Neuron (in vitro differentiated cells): Measurements from ENCODE around the gene HLA-DRA.
"Not testable (repeated sequence)": the region's sequence is repeated elsewhere in the genome, so short reads cannot be mapped to it uniquely, and the experiment has no call there.

Source experiments
- H2AFZ ChIP-seq: one replicate; pipeline ENCODE4 v1.6.1; 2013; ENCODE audit warnings: low read depth, mild to moderate bottlenecking, inconsistent platforms, low read length, moderate library complexity
- H3K27me3 ChIP-seq: one replicate; pipeline ENCODE4 v1.6.1; 2013; ENCODE audit warnings: low read length; ENCODE audit not compliant: insufficient read depth
- H3K36me3 ChIP-seq: one replicate; pipeline ENCODE4 v1.6.1; 2013; ENCODE audit warnings: low read length; ENCODE audit not compliant: insufficient read depth
- H3K4me1 ChIP-seq: one replicate; pipeline ENCODE4 v1.6.1; 2013; ENCODE audit warnings: low read length; ENCODE audit not compliant: insufficient read depth
- H3K4me3 ChIP-seq: 2 replicates; pipeline ENCODE4 v1.5.1; 2013; ENCODE audit warnings: mild to moderate bottlenecking, low read length, moderate library complexity
- H3K9me3 ChIP-seq: one replicate; pipeline ENCODE4 v1.6.1; 2013; ENCODE audit warnings: low read length

HLA-DRA gene

DNA sequence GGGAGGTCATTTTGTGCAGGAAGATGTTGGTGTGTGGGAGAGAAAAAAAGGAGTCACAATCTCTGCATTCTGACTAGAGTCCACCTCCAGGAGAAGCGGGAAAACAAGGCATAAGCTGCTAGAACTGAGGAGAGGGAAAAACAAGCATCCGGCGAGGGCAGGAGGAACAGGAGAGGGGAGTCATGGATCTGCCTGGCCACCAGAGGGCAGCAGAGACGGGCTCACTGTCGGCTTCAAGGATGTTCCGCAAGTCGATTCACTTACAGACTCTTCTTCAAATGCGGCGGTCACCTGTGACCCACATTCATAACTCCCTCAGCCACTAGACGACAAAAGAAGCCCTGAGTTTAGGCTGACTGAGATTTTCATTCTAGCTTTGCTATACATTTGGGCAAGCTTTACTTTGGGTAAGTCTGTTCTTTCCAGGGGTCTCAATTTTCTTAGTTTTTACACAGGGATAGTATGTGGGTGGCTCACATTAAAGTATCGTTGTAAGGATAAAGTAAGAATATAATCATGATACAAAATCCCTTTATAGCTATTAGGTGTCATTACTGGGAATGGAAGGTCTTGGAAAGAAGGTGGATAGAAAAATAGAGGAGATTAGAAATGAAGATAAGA is 26.1 kb upstream of the HLA-DRA start:
- H2AFZ ChIP-seq: no peak overlapping the region
- no peaks in the 10 kb centered on the region for H3K36me3 ChIP-seq
- H3K4me3 ChIP-seq: no peak overlapping the region
- no peaks in the 10 kb centered on the region for H3K9me3 ChIP-seq
- no peaks in the 10 kb centered on the region for H3K4me1 ChIP-seq
- peaks cover 6% of the 10 kb centered on the region for H3K27me3 ChIP-seq

DNA sequence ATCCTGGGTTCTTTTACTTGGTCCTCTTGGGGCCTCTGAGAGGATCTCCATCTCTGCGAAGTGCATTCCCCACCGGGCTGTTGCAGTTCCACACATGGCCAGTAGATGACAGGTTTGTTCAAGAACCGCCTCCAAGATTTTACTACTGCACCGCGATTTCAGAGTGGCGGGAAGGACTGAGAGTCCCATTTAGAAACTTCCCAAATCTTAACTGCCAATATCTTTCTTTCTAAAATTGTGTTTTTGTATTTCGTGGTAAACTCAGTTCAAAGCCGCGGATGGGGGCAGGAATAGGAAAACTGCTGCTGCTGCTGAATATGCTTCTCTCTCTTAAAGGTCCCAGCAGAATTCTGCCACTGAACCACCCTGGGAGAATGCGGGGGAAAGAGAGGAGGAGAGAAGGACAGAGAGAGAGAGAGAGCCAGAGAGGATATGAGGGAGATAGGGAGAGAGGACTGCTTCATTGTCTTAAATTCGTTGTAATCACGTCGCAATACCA is 24.1 kb upstream of the HLA-DRA start:
- Histone ChIP-seq H3K27me3 (peaks cover 6% of the 10 kb centered on the region), H3K9me3 (no peaks in the 10 kb centered on the region), H3K36me3 (no peaks in the 10 kb centered on the region), H2AFZ (no peak overlapping the region), H3K4me3 (no peak overlapping the region), H3K4me1 (no peaks in the 10 kb centered on the region)

GRCh38 chr6:32416036-32416435 is 23.7 kb upstream of the HLA-DRA start:
- no peaks in the 10 kb centered on the region for H3K36me3 ChIP-seq
- no peaks in the 10 kb centered on the region for H3K4me1 ChIP-seq
- H3K9me3 ChIP-seq: no peaks in the 10 kb centered on the region
- H3K27me3 ChIP-seq: peaks cover 6% of the 10 kb centered on the region
- H2AFZ ChIP-seq: no peak overlapping the region
- H3K4me3 ChIP-seq: no peak overlapping the region

DNA sequence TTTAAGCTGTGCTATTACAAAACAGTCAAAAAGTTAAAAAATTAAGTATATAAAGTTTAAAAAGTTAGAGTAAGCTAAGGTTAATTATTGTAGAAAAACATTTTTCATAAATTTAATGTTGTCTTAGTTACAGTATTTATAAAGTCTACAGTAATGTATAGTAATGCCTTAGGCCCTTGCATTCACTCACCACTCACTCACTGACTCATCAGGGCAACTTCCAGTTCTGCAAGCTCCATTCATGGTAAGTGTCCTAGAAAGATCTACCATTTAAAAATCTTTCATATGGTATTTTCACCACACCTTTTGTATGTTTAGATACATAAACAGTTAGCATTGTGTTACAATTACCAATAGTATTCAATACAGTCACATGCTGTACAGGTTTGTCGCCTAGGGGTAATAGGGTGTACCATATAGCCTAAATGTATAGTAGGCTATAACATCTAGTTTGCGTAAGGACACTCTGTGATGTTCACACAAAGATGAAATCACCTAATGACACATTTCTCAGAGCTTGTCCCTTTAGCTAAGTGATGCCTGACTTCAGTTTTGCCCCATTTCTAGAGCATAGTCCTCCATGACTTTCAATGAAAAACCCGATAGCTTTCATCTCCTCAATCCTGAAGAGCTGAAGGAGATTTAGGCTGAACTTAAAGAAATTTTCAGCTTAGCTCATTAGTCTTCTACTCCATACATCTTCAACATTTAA is 14.9 kb upstream of the HLA-DRA start:
- Histone ChIP-seq H3K36me3 (no peaks in the 10 kb centered on the region), H3K9me3 (no peaks in the 10 kb centered on the region), H3K27me3 (no peaks in the 10 kb centered on the region), H2AFZ (no peak overlapping the region), H3K4me3 (no peak overlapping the region), H3K4me1 (no peaks in the 10 kb centered on the region)

GRCh38 chr6:32426338-32426737 is 13.3 kb upstream of the HLA-DRA start:
- Histone ChIP-seq H3K36me3 (no peaks in the 10 kb centered on the region), H3K4me3 (no peak overlapping the region), H3K9me3 (no peaks in the 10 kb centered on the region), H3K27me3 (no peaks in the 10 kb centered on the region), H2AFZ (no peak overlapping the region), H3K4me1 (no peaks in the 10 kb centered on the region)

DNA sequence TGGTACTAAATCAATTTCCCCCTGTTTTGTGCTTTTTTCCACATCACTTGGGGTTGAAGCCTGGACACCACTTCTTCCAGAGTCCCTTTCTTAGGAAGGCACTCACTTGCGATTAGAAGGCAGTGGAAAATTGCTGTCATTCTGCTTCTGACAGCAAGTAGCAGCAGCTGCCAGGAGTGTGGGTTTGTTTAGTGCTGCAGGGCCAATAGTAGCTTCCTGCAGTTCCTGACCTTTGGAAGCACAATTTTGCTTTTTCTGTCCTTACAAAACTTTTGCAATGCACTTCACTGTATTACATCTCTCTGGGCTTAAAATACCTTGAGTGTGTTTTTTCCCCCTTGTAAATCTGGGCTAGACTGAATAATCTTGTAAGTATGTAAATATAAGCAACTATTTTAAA is 12.5 kb upstream of the HLA-DRA start:
- Histone ChIP-seq H3K4me3 (no peak overlapping the region), H3K36me3 (no peaks in the 10 kb centered on the region), H3K9me3 (no peaks in the 10 kb centered on the region), H2AFZ (no peak overlapping the region), H3K4me1 (no peaks in the 10 kb centered on the region), H3K27me3 (no peaks in the 10 kb centered on the region)

DNA sequence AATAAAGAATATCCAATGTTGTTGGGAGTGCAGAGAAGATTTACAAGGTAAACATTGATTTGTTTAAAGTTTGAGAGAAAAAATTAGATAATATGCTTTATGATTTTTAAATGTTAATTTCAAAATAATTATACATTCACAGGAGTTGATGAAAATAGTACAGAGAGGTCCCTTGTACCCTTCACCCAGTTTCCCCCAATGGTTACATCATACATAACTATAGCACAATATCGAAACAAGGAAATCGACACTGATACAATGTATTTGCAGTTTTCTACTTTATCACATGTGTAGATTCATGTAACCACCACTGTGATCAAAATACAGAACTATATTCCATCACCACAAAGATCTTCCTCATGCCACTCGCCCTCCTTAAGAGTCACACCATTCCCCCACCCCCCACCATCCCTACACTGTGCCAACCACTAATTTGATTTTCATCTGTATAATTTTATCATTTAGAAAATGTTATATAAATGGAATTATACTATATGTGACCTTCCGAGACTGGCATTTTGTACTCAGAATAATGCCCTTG is 11.7 kb upstream of the HLA-DRA start:
- no peaks in the 10 kb centered on the region for H3K9me3 ChIP-seq
- no peaks in the 10 kb centered on the region for H3K27me3 ChIP-seq
- no peak overlapping the region for H3K4me3 ChIP-seq
- no peaks in the 10 kb centered on the region for H3K4me1 ChIP-seq
- H3K36me3 ChIP-seq: no peaks in the 10 kb centered on the region
- no peak overlapping the region for H2AFZ ChIP-seq

GRCh38 chr6:32430179-32430578 is 9.5 kb upstream of the HLA-DRA start:
- H3K4me1 ChIP-seq: no peaks in the 10 kb centered on the region
- H3K36me3 ChIP-seq: no peaks in the 10 kb centered on the region
- H3K4me3 ChIP-seq: no peak overlapping the region
- H3K27me3 ChIP-seq: no peaks in the 10 kb centered on the region
- H3K9me3 ChIP-seq: no peaks in the 10 kb centered on the region
- no peak overlapping the region for H2AFZ ChIP-seq

DNA sequence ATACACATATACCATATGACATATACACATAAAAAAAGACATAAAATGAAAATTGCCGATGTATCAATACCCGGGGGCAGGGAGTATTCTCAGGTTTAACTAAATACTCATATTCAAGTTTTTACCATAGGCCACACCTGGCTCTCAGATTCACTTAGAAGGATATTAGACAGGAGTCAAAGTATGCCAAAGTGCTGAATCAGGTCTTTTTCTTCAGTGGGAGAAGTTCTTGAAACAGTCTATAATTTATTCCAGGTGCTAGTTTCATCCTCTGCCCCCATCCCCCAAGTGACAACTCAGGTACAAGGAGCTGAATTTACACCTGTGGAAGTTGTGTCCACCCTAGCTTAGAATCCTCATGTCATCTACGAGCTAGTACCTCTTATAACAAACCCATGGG is 8.5 kb upstream of the HLA-DRA start:
- no peaks in the 10 kb centered on the region for H3K36me3 ChIP-seq
- H3K4me3 ChIP-seq: no peak overlapping the region
- no peak overlapping the region for H2AFZ ChIP-seq
- H3K9me3 ChIP-seq: no peaks in the 10 kb centered on the region
- H3K4me1 ChIP-seq: no peaks in the 10 kb centered on the region
- H3K27me3 ChIP-seq: no peaks in the 10 kb centered on the region

DNA sequence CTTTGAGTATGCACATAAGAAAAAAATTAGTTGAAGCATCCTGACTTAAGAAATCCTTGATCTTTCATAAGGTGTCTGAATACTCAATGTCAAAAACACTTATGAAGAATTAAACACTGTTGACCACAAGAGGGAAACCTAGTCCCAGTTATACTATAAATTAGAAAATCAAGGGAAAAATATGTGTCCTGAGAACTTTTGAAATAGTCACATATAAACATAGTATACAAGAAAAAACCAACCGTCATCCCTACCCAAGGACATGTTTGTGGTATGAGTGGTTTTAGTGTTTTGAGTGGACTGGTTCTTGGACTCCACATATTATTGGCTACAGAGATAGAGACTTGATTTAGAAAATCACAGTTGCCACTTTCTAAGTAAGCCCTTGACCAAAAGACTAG is 7.6 kb upstream of the HLA-DRA start:
- H3K4me3 ChIP-seq: no peak overlapping the region
- no peak overlapping the region for H2AFZ ChIP-seq
- H3K36me3 ChIP-seq: no peaks in the 10 kb centered on the region
- no peaks in the 10 kb centered on the region for H3K4me1 ChIP-seq
- no peaks in the 10 kb centered on the region for H3K27me3 ChIP-seq
- no peaks in the 10 kb centered on the region for H3K9me3 ChIP-seq

GRCh38 chr6:32433950-32434349 is 5.7 kb upstream of the HLA-DRA start:
- H3K36me3 ChIP-seq, H2AFZ ChIP-seq, H3K9me3 ChIP-seq, H3K4me3 ChIP-seq, H3K27me3 ChIP-seq, H3K4me1 ChIP-seq: not testable (repeated sequence)

DNA sequence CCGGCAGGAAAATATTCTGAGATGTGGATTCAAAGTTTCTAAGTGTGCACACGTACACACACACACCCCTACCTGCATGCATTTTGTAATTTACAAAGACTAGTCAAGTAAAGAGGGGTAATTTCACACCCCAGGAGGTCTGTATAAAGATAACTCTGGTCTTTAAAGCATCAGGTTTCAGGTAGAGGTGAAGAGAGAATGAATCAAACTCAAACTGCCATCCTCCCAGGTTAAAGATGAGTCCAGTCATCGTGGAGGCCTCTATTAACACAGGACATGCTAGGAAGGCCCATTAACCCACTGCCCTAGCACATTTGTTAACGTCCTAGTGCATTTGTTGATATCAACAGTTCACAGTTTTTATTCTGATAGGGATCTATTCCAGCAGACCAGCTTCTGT is 3.5 kb upstream of the HLA-DRA start:
- Histone ChIP-seq H3K36me3 (no peaks in the 10 kb centered on the region), H3K4me3 (no peak overlapping the region), H2AFZ (no peak overlapping the region), H3K9me3 (no peaks in the 10 kb centered on the region), H3K4me1 (no peaks in the 10 kb centered on the region), H3K27me3 (no peaks in the 10 kb centered on the region)

- Histone ChIP-seq H3K27me3 (no peaks in the 10 kb centered on the region), H3K9me3 (no peaks in the 10 kb centered on the region), H3K36me3 (no peaks in the 10 kb centered on the region), H3K4me1 (no peaks in the 10 kb centered on the region), H3K4me3 (no peak overlapping the region), H2AFZ (no peak overlapping the region)
Observed at GRCh38 chr6:32436995-32437836, 2.5 kb upstream of the HLA-DRA start.
